Activated naive CD8-positive, alpha-beta T cell treated with anti-CD3 and anti-CD28 coated beads for 36 hours (primary cell): Measurements from ENCODE around the gene EEF2K. TPM values are rescaled to one million over a fixed set of nuclear protein-coding genes. Genes with fewer than 3 reads are reported as not detected.
A peak's percentile ranks its signal among the peaks of the same experiment; 100 is the strongest.
"Not testable (repeated sequence)": the region's sequence is repeated elsewhere in the genome, so short reads cannot be mapped to it uniquely, and the experiment has no call there.

Experiments
- DNase-seq: peaks from one replicate; pipeline ENCODE4 v3.0.0; 2021
- H3K27ac Mint-ChIP-seq: one replicate; pipeline ENCODE4 v1.8.0; 2022; ENCODE audit warnings: mild to moderate bottlenecking, moderate library complexity, mixed read lengths
- H3K27me3 Mint-ChIP-seq: one replicate; pipeline ENCODE4 v1.8.0; 2022; ENCODE audit warnings: mild to moderate bottlenecking, mixed read lengths
- H3K36me3 Mint-ChIP-seq: one replicate; pipeline ENCODE4 v1.8.0; 2021; ENCODE audit warnings: mild to moderate bottlenecking, mixed read lengths
- H3K4me1 Mint-ChIP-seq: one replicate; pipeline ENCODE4 v1.8.0; 2021; ENCODE audit warnings: mixed read lengths
- H3K4me3 Mint-ChIP-seq: one replicate; pipeline ENCODE4 v1.8.0; 2022; ENCODE audit warnings: mild to moderate bottlenecking, moderate library complexity, mixed read lengths
- H3K9me3 Mint-ChIP-seq: one replicate; pipeline ENCODE4 v1.8.0; 2022; ENCODE audit warnings: mixed read lengths
- total RNA-seq, 2 experiments: library from RNA; stranded (reverse); gene quantifications; one replicate each; pipeline ENCODE4 v1.2.3, GENCODE V29; 2021

EEF2K gene
- total RNA-seq, 2 experiments from 2014 or later = 28.9 to 32.5 TPM

DNA sequence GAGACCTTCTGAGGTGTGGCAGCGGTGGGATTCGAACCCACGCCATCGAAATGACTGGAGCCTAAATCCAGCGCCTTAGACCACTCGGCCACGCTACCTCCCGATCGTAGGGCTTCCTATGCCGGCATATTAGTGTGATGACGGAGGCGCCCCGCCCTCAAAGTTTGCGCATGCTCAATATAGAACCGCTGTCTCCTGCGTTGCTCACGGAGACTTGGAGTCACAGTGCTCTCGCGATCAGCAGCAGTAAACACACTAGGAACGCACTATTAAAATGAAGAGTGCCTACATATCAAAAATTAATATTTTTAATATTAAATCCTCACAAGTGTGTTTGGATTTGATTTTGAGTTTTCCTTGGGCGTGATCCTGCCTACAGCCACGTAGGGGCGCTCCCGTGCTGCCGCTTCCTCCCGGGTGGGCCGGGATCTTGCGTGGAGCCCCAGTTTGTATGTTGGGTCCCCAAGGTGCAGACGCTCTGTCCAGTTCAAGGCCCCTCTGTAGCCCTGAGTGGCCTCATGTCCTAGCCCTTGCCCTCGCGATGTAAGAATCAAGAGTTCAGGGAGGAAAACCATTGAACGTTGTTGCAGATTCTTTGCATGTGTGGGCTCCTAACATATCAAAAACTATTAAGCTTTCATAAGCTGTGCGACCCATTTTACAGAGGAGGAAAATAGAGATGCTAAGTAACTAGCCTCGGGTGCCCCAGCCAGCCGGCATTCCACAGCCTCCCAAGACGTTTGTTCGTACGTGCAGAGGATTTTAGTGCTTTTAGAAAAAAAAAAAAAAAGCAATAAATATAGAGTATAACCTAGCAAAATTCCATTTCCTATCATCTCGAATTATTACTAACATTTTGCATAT lies 10.2 kb upstream of the EEF2K start:
- H3K4me3 Mint-ChIP-seq = peak overlapping the region; percentile 80
- peak overlapping the region; percentile 96 for H3K27ac Mint-ChIP-seq
- peaks cover 6% of the 10 kb centered on the region for H3K27me3 Mint-ChIP-seq
- peaks cover 40% of the 10 kb centered on the region for H3K4me1 Mint-ChIP-seq
- peaks cover 13% of the 10 kb centered on the region for H3K36me3 Mint-ChIP-seq
- peaks cover 13% of the 10 kb centered on the region for H3K9me3 Mint-ChIP-seq
- DNase-seq = peak; percentile 88

- Mint-ChIP-seq H3K36me3 (peaks cover 13% of the 10 kb centered on the region), H3K4me1 (peaks cover 40% of the 10 kb centered on the region), H3K4me3 (peak overlapping the region; percentile 61), H3K9me3 (peaks cover 13% of the 10 kb centered on the region)
- DNase-seq, H3K27ac Mint-ChIP-seq, H3K27me3 Mint-ChIP-seq: not testable (repeated sequence)
These were observed 9.4 kb upstream of the EEF2K start for GRCh38 chr16:22196559-22197168.

DNA sequence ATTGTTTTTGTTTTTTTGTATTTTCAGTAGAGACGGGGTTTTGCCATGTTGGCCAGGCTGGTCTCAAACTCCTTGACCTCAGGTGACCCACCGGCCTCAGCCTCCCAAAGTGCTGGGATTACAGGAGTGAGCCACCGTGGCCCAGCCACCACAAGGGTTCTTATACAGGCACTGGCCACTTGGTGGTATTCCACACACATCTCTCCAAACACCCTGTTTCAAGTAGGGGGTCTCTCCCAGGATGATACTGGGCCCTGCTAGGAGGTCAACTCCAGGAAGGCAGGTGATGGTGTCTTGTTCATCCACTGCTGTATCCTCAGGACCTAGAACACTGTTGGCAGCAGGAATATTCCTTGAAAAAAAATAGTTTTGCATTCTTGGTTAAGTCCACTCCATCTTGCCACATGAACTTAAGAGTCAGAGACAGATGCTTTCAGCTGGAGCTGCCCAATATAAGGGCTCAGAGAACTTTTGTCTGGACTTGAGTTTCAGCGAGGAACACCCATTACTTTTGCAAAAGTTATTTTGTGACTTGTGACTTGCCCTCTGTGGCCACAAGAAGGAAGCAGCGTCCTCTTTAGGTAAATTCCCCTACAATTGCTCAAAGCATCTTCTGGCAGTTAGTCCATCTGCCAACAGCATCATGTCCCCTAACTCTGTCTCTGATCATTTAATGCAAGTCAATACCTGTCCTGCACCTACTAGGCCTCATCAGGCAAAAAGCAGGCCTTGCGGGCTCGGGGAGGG lies 7.4 kb upstream of the EEF2K start:
- Mint-ChIP-seq H3K9me3 (peaks cover 8% of the 10 kb centered on the region), H3K27me3 (peaks cover 6% of the 10 kb centered on the region), H3K4me1 (peaks cover 28% of the 10 kb centered on the region), H3K4me3 (no peak overlapping the region), H3K36me3 (peaks cover 10% of the 10 kb centered on the region), H3K27ac (no peak overlapping the region)
- no peak for DNase-seq

GRCh38 chr16:22202261-22202637 lies 3.8 kb upstream of the EEF2K start:
- Mint-ChIP-seq H3K36me3 (peaks cover 1% of the 10 kb centered on the region), H3K27ac (no peak overlapping the region), H3K9me3 (peaks cover 4% of the 10 kb centered on the region), H3K4me3 (no peak overlapping the region), H3K4me1 (peaks cover 18% of the 10 kb centered on the region), H3K27me3 (no peaks in the 10 kb centered on the region)
- no peak for DNase-seq

GRCh38 chr16:22203091-22203490 lies 3.0 kb upstream of the EEF2K start:
- Mint-ChIP-seq H3K36me3 (peaks cover 10% of the 10 kb centered on the region), H3K27ac (no peak overlapping the region), H3K27me3 (no peaks in the 10 kb centered on the region), H3K9me3 (peaks cover 4% of the 10 kb centered on the region), H3K4me1 (peaks cover 26% of the 10 kb centered on the region), H3K4me3 (no peak overlapping the region)
- DNase-seq = no peak

DNA sequence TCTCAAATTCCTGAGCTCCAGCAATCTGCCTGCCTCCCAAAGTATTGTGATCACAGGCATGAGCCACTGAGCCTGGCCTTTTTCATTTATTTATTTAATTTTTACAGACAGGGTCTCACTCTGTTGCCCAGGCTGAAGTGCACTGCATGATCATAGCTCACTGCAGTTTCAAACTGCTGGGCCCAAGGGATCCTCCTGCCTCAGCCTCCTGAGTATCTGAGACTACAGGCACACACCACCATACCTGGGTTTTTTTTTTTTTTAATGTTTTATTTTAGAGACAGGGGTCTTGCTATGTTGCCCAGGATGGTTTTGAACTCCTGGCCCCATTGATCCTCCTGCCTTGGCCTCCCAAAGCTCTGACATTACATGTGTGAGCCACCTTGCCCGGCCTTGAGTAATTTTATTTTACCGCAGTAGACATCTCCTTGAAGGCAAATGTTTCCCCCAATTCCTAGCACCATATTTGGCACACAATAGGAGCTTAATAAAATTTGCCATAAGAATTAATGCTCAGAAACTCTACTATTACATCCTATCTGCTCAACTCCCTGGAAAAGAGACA lies 1.9 kb upstream of the EEF2K start:
- Mint-ChIP-seq H3K9me3 (peaks cover 4% of the 10 kb centered on the region), H3K27ac (no peak overlapping the region), H3K4me1 (peaks cover 26% of the 10 kb centered on the region), H3K36me3 (peaks cover 12% of the 10 kb centered on the region), H3K4me3 (no peak overlapping the region), H3K27me3 (no peaks in the 10 kb centered on the region)
- no peak for DNase-seq

- Mint-ChIP-seq H3K36me3 (peaks cover 25% of the 10 kb centered on the region), H3K27me3 (no peaks in the 10 kb centered on the region), H3K4me3 (peak overlapping the region; percentile 68), H3K27ac (peak overlapping the region; percentile 82), H3K4me1 (peaks cover 39% of the 10 kb centered on the region), H3K9me3 (peaks cover 4% of the 10 kb centered on the region)
- no peak for DNase-seq
These were observed 483 bp upstream of the EEF2K start for GRCh38 chr16:22205577-22206012.

- no peaks in the 10 kb centered on the region for H3K27me3 Mint-ChIP-seq
- peak; percentile 88 for DNase-seq
- H3K4me1 Mint-ChIP-seq = peaks cover 42% of the 10 kb centered on the region
- peaks cover 36% of the 10 kb centered on the region for H3K36me3 Mint-ChIP-seq
- peaks cover 4% of the 10 kb centered on the region for H3K9me3 Mint-ChIP-seq
- peak overlapping the region; percentile 90 for H3K27ac Mint-ChIP-seq
- peak overlapping the region; percentile 88 for H3K4me3 Mint-ChIP-seq
These were observed 1.0 kb downstream of the EEF2K start for GRCh38 chr16:22206842-22207714.

- H3K27me3 Mint-ChIP-seq = no peaks in the 10 kb centered on the region
- H3K36me3 Mint-ChIP-seq = peaks cover 40% of the 10 kb centered on the region
These were observed 1.8 kb downstream of the EEF2K start for GRCh38 chr16:22207715-22208360.

DNA sequence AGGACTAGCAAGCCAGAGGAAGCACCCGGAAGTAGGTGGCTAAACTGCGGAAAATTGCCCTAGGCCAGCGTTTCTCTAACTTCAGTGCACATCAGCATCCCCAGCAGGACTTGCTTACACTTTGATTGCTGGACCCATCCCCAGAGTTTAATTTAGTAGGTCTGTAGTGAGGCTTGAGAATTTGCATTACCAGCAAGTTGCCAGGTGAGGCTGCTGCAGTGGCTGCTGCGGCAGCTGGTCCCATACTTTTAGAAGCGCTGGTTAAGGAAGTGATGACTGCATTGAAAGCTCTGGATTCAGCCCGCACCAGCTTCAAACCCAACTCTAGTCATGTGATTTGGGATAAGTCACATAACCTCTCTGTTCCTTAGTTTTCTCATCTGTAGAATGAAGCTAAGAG lies 4.2 kb downstream of the EEF2K start:
- H3K4me1 Mint-ChIP-seq = peaks cover 46% of the 10 kb centered on the region
- no peaks in the 10 kb centered on the region for H3K9me3 Mint-ChIP-seq
- no peak for DNase-seq
- no peak overlapping the region for H3K4me3 Mint-ChIP-seq
- H3K27ac Mint-ChIP-seq = peak overlapping the region; percentile 38
- no peaks in the 10 kb centered on the region for H3K27me3 Mint-ChIP-seq
- H3K36me3 Mint-ChIP-seq = peaks cover 55% of the 10 kb centered on the region

More at GRCh38 chr16:22207715-22208360, 1.8 kb downstream of the EEF2K start:
- peak overlapping the region; percentile 88 for H3K4me3 Mint-ChIP-seq
- peak overlapping the region; percentile 90 for H3K27ac Mint-ChIP-seq
- peaks cover 4% of the 10 kb centered on the region for H3K9me3 Mint-ChIP-seq
- H3K4me1 Mint-ChIP-seq = peaks cover 42% of the 10 kb centered on the region
- no peak for DNase-seq

GRCh38 chr16:22210854-22211253 lies 4.8 kb downstream of the EEF2K start:
- H3K27ac Mint-ChIP-seq = no peak overlapping the region
- peaks cover 41% of the 10 kb centered on the region for H3K4me1 Mint-ChIP-seq
- no peak for DNase-seq
- H3K4me3 Mint-ChIP-seq = no peak overlapping the region
- no peaks in the 10 kb centered on the region for H3K27me3 Mint-ChIP-seq
- no peaks in the 10 kb centered on the region for H3K9me3 Mint-ChIP-seq
- peaks cover 55% of the 10 kb centered on the region for H3K36me3 Mint-ChIP-seq

- H3K4me1 Mint-ChIP-seq = peaks cover 32% of the 10 kb centered on the region
- no peaks in the 10 kb centered on the region for H3K9me3 Mint-ChIP-seq
- H3K4me3 Mint-ChIP-seq = no peak overlapping the region
- H3K36me3 Mint-ChIP-seq = peaks cover 49% of the 10 kb centered on the region
- no peak for DNase-seq
- H3K27me3 Mint-ChIP-seq = no peaks in the 10 kb centered on the region
- no peak overlapping the region for H3K27ac Mint-ChIP-seq
These were observed 7.2 kb downstream of the EEF2K start for GRCh38 chr16:22213236-22213635.

DNA sequence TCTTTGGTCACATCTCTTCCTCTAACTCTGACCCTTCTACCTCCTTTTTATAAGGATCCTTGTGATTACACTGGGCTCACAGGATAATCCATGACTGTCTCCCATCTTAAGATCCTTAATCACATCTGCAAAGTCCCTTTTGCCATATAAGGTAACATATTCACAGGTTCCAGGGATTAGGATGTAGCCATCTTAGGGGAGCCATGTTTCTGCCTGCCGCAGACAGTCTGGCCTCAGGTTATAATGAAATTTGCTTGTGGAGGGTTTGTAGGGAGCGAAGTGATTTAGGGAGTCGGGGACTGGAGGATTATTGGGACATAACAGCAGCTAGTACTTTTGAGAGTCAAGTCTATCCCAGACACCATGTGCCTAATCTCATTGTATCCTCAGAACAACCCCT lies 7.7 kb downstream of the EEF2K start:
- H3K27me3 Mint-ChIP-seq = no peaks in the 10 kb centered on the region
- DNase-seq = no peak
- H3K4me3 Mint-ChIP-seq = no peak overlapping the region
- peaks cover 50% of the 10 kb centered on the region for H3K36me3 Mint-ChIP-seq
- H3K4me1 Mint-ChIP-seq = peaks cover 31% of the 10 kb centered on the region
- no peak overlapping the region for H3K27ac Mint-ChIP-seq
- H3K9me3 Mint-ChIP-seq = no peaks in the 10 kb centered on the region

DNA sequence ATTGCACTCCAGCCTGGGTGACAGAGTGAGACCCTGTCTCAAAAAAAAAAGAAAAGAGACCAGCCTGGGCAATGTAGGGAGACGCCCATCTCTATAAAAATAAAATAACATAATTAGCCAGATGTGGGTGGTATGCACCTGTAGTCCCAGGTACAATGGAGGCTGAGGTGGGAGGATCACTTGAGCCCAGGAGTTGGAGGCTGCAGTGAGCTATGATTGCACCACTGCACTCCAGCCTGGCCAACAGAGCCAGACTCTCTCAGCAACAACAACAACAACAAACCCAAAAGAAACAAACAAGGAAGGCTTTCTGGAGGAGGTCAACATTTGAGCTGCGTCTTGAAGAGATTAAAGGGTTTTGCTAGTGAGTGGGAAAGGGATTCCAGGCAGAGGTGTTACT lies 8.3 kb downstream of the EEF2K start:
- H3K9me3 Mint-ChIP-seq = no peaks in the 10 kb centered on the region
- H3K36me3 Mint-ChIP-seq = peaks cover 46% of the 10 kb centered on the region

More for the DNA sequence above, 8.3 kb downstream of the EEF2K start:
- Mint-ChIP-seq H3K27me3 (no peaks in the 10 kb centered on the region), H3K27ac (no peak overlapping the region), H3K4me1 (peaks cover 25% of the 10 kb centered on the region), H3K4me3 (no peak overlapping the region)
- DNase-seq = no peak
